Epidermal melanocyte (primary cell): ENCODE data around the gene TSPAN6.

Experiments used
- DNase-seq: peaks from one replicate; pipeline ENCODE4 v3.0.0; 2011; ENCODE audit warnings: low spot score; ENCODE audit not compliant: insufficient read length

The TSPAN6 gene

GRCh38 chrX:100591256-100592051, 45.2 kb downstream of the TSPAN6 start:
- no peak for DNase-seq

GRCh38 chrX:100587861-100588260, 48.7 kb downstream of the TSPAN6 start:
- DNase-seq = no peak

DNA sequence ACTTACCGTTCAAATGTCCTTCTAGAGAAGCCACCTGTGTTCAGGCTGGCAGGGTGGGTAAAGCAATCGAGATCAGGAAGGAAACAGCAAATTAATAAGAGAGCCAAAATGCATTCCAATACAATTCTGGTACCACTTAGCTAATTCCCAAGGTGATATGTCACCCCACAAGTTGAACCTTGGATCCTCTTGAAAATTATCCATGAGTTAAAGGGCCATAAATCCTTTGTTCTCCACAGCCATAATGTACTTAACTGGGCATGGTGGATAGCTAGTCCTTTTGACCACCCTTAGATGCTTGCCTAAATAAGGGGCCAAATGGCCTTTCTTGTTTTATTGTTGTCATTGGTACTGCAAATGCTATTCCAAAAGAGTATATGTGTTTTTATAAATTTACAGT, 49.9 kb downstream of the TSPAN6 start:
- no peak for DNase-seq

DNA sequence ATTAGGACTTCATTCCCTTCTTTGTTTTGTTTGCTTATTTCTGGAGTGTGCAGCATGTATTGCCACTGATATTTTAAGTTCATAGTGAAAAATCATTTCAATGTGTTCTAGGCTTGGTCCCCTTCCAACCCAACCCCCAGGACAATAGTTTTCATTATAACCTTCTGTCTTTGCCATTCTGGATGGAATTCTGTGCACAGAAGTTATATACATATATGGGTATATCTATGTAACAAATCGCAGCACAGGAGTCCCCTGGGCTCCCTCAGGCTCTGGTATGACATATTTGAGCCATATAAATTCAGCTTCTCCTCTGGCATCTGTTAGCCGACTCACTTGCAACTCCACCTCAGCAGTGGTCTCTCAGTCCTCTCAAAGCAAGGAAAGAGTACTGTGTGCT, 52.0 kb downstream of the TSPAN6 start, which contains the start of gene TNMD:
Gene TNMD, plus strand, starts transcription at position 326 of the 400 bp plus-strand sequence. CDS start 83 bp downstream, outside the sequence.
- no peak for DNase-seq
